Colonic mucosa (tissue), 4 donors: ENCODE measurements around the gene ABLIM2. TPM values are rescaled to one million over a fixed set of nuclear protein-coding genes. Genes with fewer than 3 reads are reported as not detected.

ENCODE experiments used
- DNase-seq: peaks from one replicate; pipeline ENCODE4 v3.0.0-alpha.2; 2020
- H3K27ac ChIP-seq: fragments of 200-600 bp; one replicate; pipeline ENCODE4 v1.8.0; 2021
- H3K27me3 ChIP-seq: fragments of 200-600 bp; one replicate; pipeline ENCODE4 v1.8.0; 2021
- H3K36me3 ChIP-seq: fragments of 200-600 bp; one replicate; pipeline ENCODE4 v1.8.0; 2021
- H3K4me1 ChIP-seq: fragments of 200-600 bp; one replicate; pipeline ENCODE4 v1.8.0; 2021; ENCODE audit warnings: mild to moderate bottlenecking
- H3K4me3 ChIP-seq: fragments of 200-600 bp; one replicate; pipeline ENCODE4 v1.8.0; 2021
- H3K9ac ChIP-seq, 2 donors: one replicate each; pipeline ENCODE4 v1.7.0; 2013; ENCODE audit warnings: control low read depth in 2 of 2, low read depth in 2 of 2, low read length in 2 of 2
- H3K9me3 ChIP-seq: fragments of 200-600 bp; one replicate; pipeline ENCODE4 v1.8.0; 2021
- CTCF ChIP-seq: fragments of 200-600 bp; IDR thresholded peaks from one replicate; pipeline ENCODE4 v1.8.0; 2022; ENCODE audit warnings: antibody characterized with exemption, mild to moderate bottlenecking
- intact Hi-C: fragments of 100-400 bp; cut with DNase I; formaldehyde crosslinking; loops from one replicate; pipeline ENCODE4 v1.14.1; 2022
- total RNA-seq, 2 donors: library from RNA; stranded (reverse); fragmentation: NEBNext Ultra II Directional in 1 of 2; extraction: Animal tissue kit (Norgen Biotek cat#: 25700) in 1 of 2; gene quantifications; one replicate each; pipeline ENCODE4 v1.2.1, GENCODE V29; 2021
- donor health status: healthy.
- donor health status: DM: no; HTN: no; CAD: no.
- donor health status: DM: no; HTN: no; CAD: no.

Gene ABLIM2
- total RNA-seq, 2 donors from 2014 or later, result 11.1 to 11.5 TPM

DNA sequence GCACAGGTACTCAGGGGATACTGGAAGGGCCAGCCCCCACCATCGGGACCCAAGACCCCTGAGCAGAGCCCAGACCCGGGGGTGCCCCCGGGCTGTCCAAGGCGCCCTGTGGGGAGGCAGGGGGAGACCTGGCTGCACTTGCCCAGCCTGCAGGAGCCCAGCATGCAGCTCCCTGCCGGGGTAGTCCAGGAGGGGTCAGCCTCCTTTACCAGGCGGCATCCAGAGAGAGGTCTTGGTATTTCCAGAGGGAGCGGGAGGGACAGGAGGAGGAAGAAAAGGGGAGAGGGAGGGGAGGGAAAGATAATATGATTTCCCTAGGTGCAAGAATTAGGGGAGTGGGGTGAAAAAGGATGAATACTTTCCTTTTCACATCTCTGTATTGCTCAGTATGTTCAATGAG, 97.5 kb downstream of the ABLIM2 start:
- no peak for DNase-seq
- Histone ChIP-seq H3K36me3 (no peaks in the 10 kb centered on the region), H3K9me3 (no peaks in the 10 kb centered on the region), H3K9ac (no peak overlapping the region), H3K27ac (no peak overlapping the region), H3K4me1 (no peaks in the 10 kb centered on the region), H3K4me3 (no peak overlapping the region), H3K27me3 (no peaks in the 10 kb centered on the region)
- no peak for TF ChIP-seq CTCF
- intact Hi-C loops, result no loop called here

- no peak for TF ChIP-seq CTCF
- no peaks in the 10 kb centered on the region for H3K27me3 ChIP-seq
- no peaks in the 10 kb centered on the region for H3K9me3 ChIP-seq
- no peaks in the 10 kb centered on the region for H3K36me3 ChIP-seq
- intact Hi-C loops, result no loop called here
- DNase-seq, result no peak
- H3K9ac ChIP-seq, result no peak overlapping the region
- H3K27ac ChIP-seq, result no peak overlapping the region
- H3K4me1 ChIP-seq, result no peaks in the 10 kb centered on the region
- no peak overlapping the region for H3K4me3 ChIP-seq
Measured at GRCh38 chr4:8060632-8061031, 98.0 kb downstream of the ABLIM2 start.

DNA sequence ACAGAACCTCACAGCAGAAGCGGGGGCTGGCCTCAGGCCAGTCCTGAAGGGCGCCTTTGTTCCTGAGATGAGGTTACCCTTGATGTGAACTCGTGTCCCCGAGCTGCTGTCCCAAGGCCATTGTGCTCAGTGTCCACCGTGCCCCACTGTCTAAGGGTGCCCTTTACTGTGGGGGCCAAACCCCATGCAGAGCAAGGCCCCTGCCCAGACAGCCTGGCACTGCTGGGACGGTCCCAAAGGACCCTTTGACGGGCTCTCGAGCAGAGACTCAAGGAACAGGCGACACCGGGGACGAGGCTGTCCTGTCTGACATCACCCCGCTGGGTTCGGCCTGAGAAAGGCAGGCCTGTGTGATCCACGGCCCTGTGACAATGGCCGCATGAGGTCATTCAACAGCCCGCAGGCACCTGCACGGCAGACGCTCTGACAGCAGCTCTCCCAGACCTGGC, 100.6 kb downstream of the ABLIM2 start:
- Histone ChIP-seq H3K4me3 (no peak overlapping the region), H3K27me3 (no peaks in the 10 kb centered on the region), H3K36me3 (no peaks in the 10 kb centered on the region), H3K9me3 (no peaks in the 10 kb centered on the region), H3K9ac (no peak overlapping the region), H3K27ac (no peak overlapping the region), H3K4me1 (no peaks in the 10 kb centered on the region)
- TF ChIP-seq CTCF, result no peak
- no peak for DNase-seq
- intact Hi-C loops, result no loop called here

- no peak for DNase-seq
- Histone ChIP-seq H3K27me3 (no peaks in the 10 kb centered on the region), H3K4me3 (no peak overlapping the region), H3K9ac (no peak overlapping the region), H3K4me1 (no peaks in the 10 kb centered on the region), H3K9me3 (no peaks in the 10 kb centered on the region), H3K36me3 (no peaks in the 10 kb centered on the region), H3K27ac (no peak overlapping the region)
- intact Hi-C loops, result no loop called here
- no peak for TF ChIP-seq CTCF
Measured at GRCh38 chr4:8055206-8055605, 103.4 kb downstream of the ABLIM2 start.

- Histone ChIP-seq H3K9ac (no peak overlapping the region), H3K27ac (no peak overlapping the region), H3K4me1 (no peaks in the 10 kb centered on the region), H3K9me3 (no peaks in the 10 kb centered on the region), H3K27me3 (no peaks in the 10 kb centered on the region), H3K4me3 (no peak overlapping the region), H3K36me3 (no peaks in the 10 kb centered on the region)
- intact Hi-C loops, result no loop called here
- TF ChIP-seq CTCF, result no peak
- no peak for DNase-seq
Measured at GRCh38 chr4:8053688-8054449, 104.7 kb downstream of the ABLIM2 start.
